Neural progenitor cell (in vitro differentiated cells): ENCODE data around the gene S100A9. TPM values are rescaled to one million over a fixed set of nuclear protein-coding genes. Genes with fewer than 3 reads are reported as not detected.

Source experiments
- DNase-seq: peaks from one replicate; pipeline ENCODE4 v3.0.0-alpha.2; 2016; ENCODE audit warnings: low spot score
- H2AFZ ChIP-seq: fragments of 200-600 bp; sonication (generic); replicated peaks from 2 replicates; pipeline ENCODE4 v1.6.1; 2016; ENCODE audit warnings: antibody characterized with exemption
- H3F3A ChIP-seq: fragments of 200-600 bp; sonication (generic); 2 replicates; pipeline ENCODE4 v1.6.1; 2016; ENCODE audit warnings: antibody characterized with exemption, low read depth
- H3K27ac ChIP-seq: fragments of 200-600 bp; sonication (generic); 2 replicates; pipeline ENCODE4 v1.5.1; 2016; ENCODE audit warnings: mild to moderate bottlenecking
- H3K27me3 ChIP-seq: fragments of 200-600 bp; sonication (generic); 2 replicates; pipeline ENCODE4 v1.6.1; 2016; ENCODE audit warnings: mild to moderate bottlenecking, moderate library complexity
- H3K36me3 ChIP-seq: fragments of 200-600 bp; sonication (generic); 2 replicates; pipeline ENCODE4 v1.5.1; 2016
- H3K4me1 ChIP-seq: fragments of 200-600 bp; sonication (generic); 2 replicates; pipeline ENCODE4 v1.6.1; 2016; ENCODE audit warnings: mixed run types
- H3K4me2 ChIP-seq: fragments of 200-600 bp; sonication (generic); 2 replicates; pipeline ENCODE4 v1.6.1; 2016
- H3K4me3 ChIP-seq: fragments of 200-600 bp; sonication (generic); 2 replicates; pipeline ENCODE4 v1.5.1; 2016
- H3K79me2 ChIP-seq: fragments of 200-600 bp; sonication (generic); 2 replicates; pipeline ENCODE4 v1.6.1; 2016; ENCODE audit warnings: low read depth
- H3K9ac ChIP-seq: fragments of 200-600 bp; sonication (generic); 2 replicates; pipeline ENCODE4 v1.6.1; 2016
- H3K9me3 ChIP-seq: fragments of 200-600 bp; sonication (generic); 2 replicates; pipeline ENCODE4 v1.5.1; 2016; ENCODE audit warnings: low read depth
- H4K20me1 ChIP-seq: fragments of 200-600 bp; sonication (generic); 2 replicates; pipeline ENCODE4 v1.6.1; 2016; ENCODE audit warnings: low read depth
- H3K27ac Mint-ChIP-seq: 3 replicates; pipeline ENCODE4 v1.8.0; 2021; ENCODE audit warnings: mixed read lengths
- H3K27me3 Mint-ChIP-seq: 2 replicates; pipeline ENCODE4 v1.8.0; 2022; ENCODE audit warnings: low read depth, mild to moderate bottlenecking, inconsistent platforms, moderate library complexity, mixed read lengths; ENCODE audit not compliant: insufficient read depth
- H3K36me3 Mint-ChIP-seq: 3 replicates; pipeline ENCODE4 v1.8.0; 2021; ENCODE audit warnings: mixed read lengths
- H3K4me1 Mint-ChIP-seq: 3 replicates; pipeline ENCODE4 v1.8.0; 2021; ENCODE audit warnings: mixed read lengths
- H3K4me3 Mint-ChIP-seq: 3 replicates; pipeline ENCODE4 v1.8.0; 2021; ENCODE audit warnings: mild to moderate bottlenecking, moderate library complexity, mixed read lengths
- H3K9me3 Mint-ChIP-seq: 3 replicates; pipeline ENCODE4 v1.8.0; 2020; ENCODE audit warnings: mixed read lengths
- EZH2 ChIP-seq: fragments of 200-600 bp; sonication (generic); IDR thresholded peaks from 2 replicates; pipeline ENCODE4 v1.6.1; 2017; ENCODE audit warnings: antibody characterized with exemption, mild to moderate bottlenecking, moderate library complexity
- EZH2phosphoT487 ChIP-seq: fragments of 200-600 bp; sonication (generic); IDR thresholded peaks from 2 replicates; pipeline ENCODE4 v1.6.1; 2017; ENCODE audit warnings: antibody characterized with exemption
- total RNA-seq: library from RNA; depleted of rRNA; stranded (reverse); fragments of >200 nt; gene quantifications from 2 replicates; pipeline ENCODE4 v1.2.3, GENCODE V29; 2015; ENCODE audit warnings: low replicate concordance
- TF ChIP-seq, protein P1 (sequence below): fragments of 200-600 bp; sonication (generic); IDR thresholded peaks from 2 replicates; pipeline ENCODE4 v1.5.1; 2017; ENCODE audit warnings: antibody characterized with exemption, mild to moderate bottlenecking

S100A9 gene
- total RNA-seq, 1 donor from 2014 or later = not detected

DNA sequence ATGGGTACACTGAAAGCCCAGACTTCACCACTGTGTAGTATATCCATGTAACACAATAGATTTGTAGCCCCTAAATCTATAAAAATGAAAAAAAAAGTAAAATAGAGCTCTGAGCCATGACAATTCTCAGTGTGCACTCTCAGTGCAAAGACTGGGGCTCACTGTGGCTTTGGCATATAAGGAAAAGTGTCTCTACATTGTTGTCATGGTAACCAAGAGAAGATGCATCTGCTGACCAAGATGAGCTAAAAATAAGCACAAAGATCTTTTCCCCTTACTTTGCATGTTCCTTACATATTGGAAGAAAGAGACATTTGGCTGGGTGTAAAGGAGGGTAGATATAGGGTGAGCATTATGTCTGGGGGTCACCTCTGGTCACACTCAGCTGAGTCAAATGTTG is 21.0 kb upstream of the S100A9 start:
- Histone ChIP-seq H3K27ac (no peak overlapping the region), H2AFZ (no peak overlapping the region), H3K9me3 (no peaks in the 10 kb centered on the region), H3K4me3 (no peak overlapping the region), H3K9ac (no peak overlapping the region), H3K4me1 (no peaks in the 10 kb centered on the region), H3K4me2 (no peak overlapping the region), H4K20me1 (no peaks in the 10 kb centered on the region), H3K27me3 (no peaks in the 10 kb centered on the region), H3K36me3 (no peaks in the 10 kb centered on the region), H3F3A (no peaks in the 10 kb centered on the region), H3K79me2 (no peaks in the 10 kb centered on the region)
- Mint-ChIP-seq H3K4me3 (no peak overlapping the region), H3K36me3 (no peaks in the 10 kb centered on the region), H3K4me1 (no peaks in the 10 kb centered on the region), H3K27me3 (peaks cover 3% of the 10 kb centered on the region), H3K9me3 (no peaks in the 10 kb centered on the region), H3K27ac (no peak overlapping the region)
- TF ChIP-seq, protein P1, sequence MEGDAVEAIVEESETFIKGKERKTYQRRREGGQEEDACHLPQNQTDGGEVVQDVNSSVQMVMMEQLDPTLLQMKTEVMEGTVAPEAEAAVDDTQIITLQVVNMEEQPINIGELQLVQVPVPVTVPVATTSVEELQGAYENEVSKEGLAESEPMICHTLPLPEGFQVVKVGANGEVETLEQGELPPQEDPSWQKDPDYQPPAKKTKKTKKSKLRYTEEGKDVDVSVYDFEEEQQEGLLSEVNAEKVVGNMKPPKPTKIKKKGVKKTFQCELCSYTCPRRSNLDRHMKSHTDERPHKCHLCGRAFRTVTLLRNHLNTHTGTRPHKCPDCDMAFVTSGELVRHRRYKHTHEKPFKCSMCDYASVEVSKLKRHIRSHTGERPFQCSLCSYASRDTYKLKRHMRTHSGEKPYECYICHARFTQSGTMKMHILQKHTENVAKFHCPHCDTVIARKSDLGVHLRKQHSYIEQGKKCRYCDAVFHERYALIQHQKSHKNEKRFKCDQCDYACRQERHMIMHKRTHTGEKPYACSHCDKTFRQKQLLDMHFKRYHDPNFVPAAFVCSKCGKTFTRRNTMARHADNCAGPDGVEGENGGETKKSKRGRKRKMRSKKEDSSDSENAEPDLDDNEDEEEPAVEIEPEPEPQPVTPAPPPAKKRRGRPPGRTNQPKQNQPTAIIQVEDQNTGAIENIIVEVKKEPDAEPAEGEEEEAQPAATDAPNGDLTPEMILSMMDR = no peak
- TF ChIP-seq EZH2 = no peak
- no peak for TF ChIP-seq EZH2phosphoT487
- no peak for DNase-seq

DNA sequence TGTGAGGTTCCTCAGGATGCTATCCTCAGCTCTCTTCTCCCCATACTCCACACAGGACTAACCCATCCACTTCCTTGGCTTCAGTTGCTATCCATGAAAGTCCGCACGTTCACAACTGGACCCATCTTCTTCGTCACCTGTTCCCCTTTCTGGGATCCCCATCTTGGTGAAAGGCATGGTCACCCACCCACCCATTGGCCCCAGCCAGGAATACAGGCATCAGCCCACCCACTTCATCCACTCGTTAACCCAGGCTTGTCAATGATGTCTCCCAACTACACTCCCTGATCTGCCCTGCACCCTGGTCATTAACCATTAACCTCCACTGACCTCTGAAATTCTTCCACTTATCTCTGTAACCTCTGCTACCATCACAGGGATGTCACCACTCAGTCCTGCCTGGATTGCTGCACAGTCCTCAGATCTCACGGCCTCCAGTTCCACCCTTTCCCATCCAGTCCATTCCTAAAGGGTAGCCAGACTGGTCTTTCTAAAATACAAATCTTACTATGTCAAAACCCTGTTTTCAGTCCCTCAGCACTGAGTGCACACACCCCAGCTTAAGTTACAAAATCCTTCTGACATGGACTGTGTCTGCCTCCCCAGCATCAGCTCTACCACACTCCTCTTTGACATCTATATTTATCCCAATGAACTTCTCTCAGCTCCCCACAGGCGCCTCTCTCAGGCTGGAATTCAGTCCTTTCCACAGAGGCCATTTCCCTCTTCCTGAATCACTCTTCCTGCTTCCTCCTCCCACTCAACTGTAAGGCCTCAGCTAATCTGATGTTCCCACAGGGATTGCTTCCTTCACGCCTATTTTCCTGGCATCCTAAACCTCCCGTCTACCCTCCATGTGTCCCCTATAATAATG is 19.4 kb upstream of the S100A9 start:
- H3K79me2 ChIP-seq = no peaks in the 10 kb centered on the region
- no peaks in the 10 kb centered on the region for H3F3A ChIP-seq
- TF ChIP-seq, protein P1 = no peak
- TF ChIP-seq EZH2 (no peak), EZH2phosphoT487 (no peak)
- H3K9me3 ChIP-seq = no peaks in the 10 kb centered on the region
- no peak overlapping the region for H3K9ac ChIP-seq
- Mint-ChIP-seq H3K4me1 (no peaks in the 10 kb centered on the region), H3K27ac (no peak overlapping the region), H3K27me3 (peaks cover 3% of the 10 kb centered on the region), H3K4me3 (no peak overlapping the region), H3K9me3 (no peaks in the 10 kb centered on the region), H3K36me3 (no peaks in the 10 kb centered on the region)
- no peaks in the 10 kb centered on the region for H3K27me3 ChIP-seq
- H3K36me3 ChIP-seq = no peaks in the 10 kb centered on the region
- no peak overlapping the region for H3K4me2 ChIP-seq
- H3K27ac ChIP-seq = no peak overlapping the region
- no peak overlapping the region for H2AFZ ChIP-seq
- no peak overlapping the region for H3K4me3 ChIP-seq
- no peak for DNase-seq
- H4K20me1 ChIP-seq = no peaks in the 10 kb centered on the region
- no peaks in the 10 kb centered on the region for H3K4me1 ChIP-seq

DNA sequence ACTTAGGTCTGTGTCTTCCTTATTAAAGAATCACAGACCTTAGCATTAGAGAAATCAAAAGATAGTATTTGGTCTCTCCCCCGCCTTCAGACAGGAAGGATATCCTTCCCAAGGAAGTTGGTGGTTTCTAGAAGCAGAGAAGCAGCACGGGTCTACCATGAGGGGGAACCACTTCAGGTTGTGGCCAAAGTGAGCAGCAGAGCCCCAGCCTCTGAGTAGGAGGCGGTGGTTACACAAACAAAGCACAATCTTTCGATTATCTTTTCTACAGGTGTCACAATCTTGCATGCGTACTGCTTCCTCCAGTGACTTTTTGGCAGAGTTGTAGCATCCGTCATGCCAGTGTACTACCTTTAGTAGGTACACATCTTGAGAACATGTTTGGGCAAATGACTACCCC is 17.9 kb upstream of the S100A9 start:
- no peaks in the 10 kb centered on the region for H3K27me3 ChIP-seq
- Mint-ChIP-seq H3K4me1 (no peaks in the 10 kb centered on the region), H3K9me3 (no peaks in the 10 kb centered on the region), H3K27me3 (peaks cover 8% of the 10 kb centered on the region), H3K4me3 (no peak overlapping the region), H3K27ac (no peak overlapping the region), H3K36me3 (no peaks in the 10 kb centered on the region)
- no peak for DNase-seq
- H2AFZ ChIP-seq = no peak overlapping the region
- no peaks in the 10 kb centered on the region for H3K79me2 ChIP-seq
- H4K20me1 ChIP-seq = no peaks in the 10 kb centered on the region
- H3K9me3 ChIP-seq = no peaks in the 10 kb centered on the region
- no peaks in the 10 kb centered on the region for H3K36me3 ChIP-seq
- H3K4me3 ChIP-seq = no peak overlapping the region
- no peaks in the 10 kb centered on the region for H3K4me1 ChIP-seq
- TF ChIP-seq, protein P1 = no peak
- TF ChIP-seq EZH2phosphoT487 = no peak
- TF ChIP-seq EZH2 = no peak
- no peak overlapping the region for H3K27ac ChIP-seq
- no peaks in the 10 kb centered on the region for H3F3A ChIP-seq
- H3K4me2 ChIP-seq = no peak overlapping the region
- H3K9ac ChIP-seq = no peak overlapping the region
